ENCODE results near the gene ECE1. TPM values are rescaled to one million over a fixed set of nuclear protein-coding genes. Genes with fewer than 3 reads are reported as not detected.
"Not testable (repeated sequence)": the region's sequence is repeated elsewhere in the genome, so short reads cannot be mapped to it uniquely, and the experiment has no call there.

ECE1 gene
- total and polyA plus RNA-seq, 2 of the 8 experiments (the other 6 are each of a cell fraction or from before 2014, with no cell fraction given): 21.4 to 36.8 TPM

DNA sequence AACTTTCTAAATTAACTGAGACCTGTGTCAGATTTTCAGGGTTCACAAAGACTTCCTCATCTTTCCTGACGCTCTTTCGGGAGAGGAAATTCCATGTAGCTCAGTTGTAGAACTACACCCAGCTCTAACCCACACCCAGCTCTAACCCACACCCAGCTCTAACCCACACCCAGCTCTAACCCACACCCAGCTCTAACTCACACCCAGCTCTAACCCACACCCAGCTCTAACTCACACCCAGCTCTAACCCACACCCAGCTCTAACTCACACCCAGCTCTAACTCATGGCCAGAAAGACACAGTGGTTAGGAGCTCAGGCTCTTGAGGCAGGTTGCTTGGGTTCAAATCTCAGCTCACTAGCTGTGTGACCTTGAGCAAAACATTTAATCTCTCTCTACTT lies 99.5 kb downstream of the ECE1 start:
- H3K18ac ChIP-seq (ENCODE audit: extremely low read depth, low read length); H3K79me1 ChIP-seq (ENCODE audit: low read depth, low read length); H3K56ac ChIP-seq (replicated peaks; ENCODE audit: insufficient read length, low read depth, low read length); H2BK12ac ChIP-seq (ENCODE audit: low read depth, low read length); H2BK20ac ChIP-seq (ENCODE audit: low read length); H3K27ac ChIP-seq (ENCODE audit: low read depth, low read length); H4K91ac ChIP-seq (replicated peaks; ENCODE audit: insufficient read length, low read length); H2AK5ac ChIP-seq (ENCODE audit: low read depth, low read length); H3K4ac ChIP-seq (replicated peaks; ENCODE audit: insufficient read length, low read depth, low read length); H3K36me3 ChIP-seq (ENCODE audit: control insufficient read depth in 2 of 4, insufficient read depth in 4 of 4, low read length in 3 of 4); H4K20me1 ChIP-seq (replicated peaks in 1 of 2; ENCODE audit: control insufficient read depth in 1 of 2, insufficient read depth in 2 of 2, low read length in 2 of 2); H2BK15ac ChIP-seq (ENCODE audit: low read length); DNase-seq (ENCODE audit: low read depth in 1 of 2, low spot score in 2 of 2); H2AFZ ChIP-seq (ENCODE audit: low read length); H2BK120ac ChIP-seq (replicated peaks; ENCODE audit: low read depth, low read length); H4K8ac ChIP-seq (ENCODE audit: extremely low read depth, insufficient read depth, low read length); H4K5ac ChIP-seq (ENCODE audit: insufficient read length, low read depth, low read length); H3K23ac ChIP-seq (ENCODE audit: insufficient read length); H3K4me3 ChIP-seq (ENCODE audit: extremely low read depth in 1 of 4, insufficient read depth in 2 of 4, low read depth in 3 of 4, low read length in 4 of 4); H3K4me1 ChIP-seq (replicated peaks in 1 of 4; ENCODE audit: control insufficient read depth in 3 of 4, insufficient read depth in 4 of 4, low read length in 3 of 4); H3K9ac ChIP-seq (replicated peaks in 1 of 4; ENCODE audit: extremely low read depth in 1 of 4, low read depth in 3 of 4, low read length in 3 of 4); FAIRE-seq; POLR2A ChIA-PET (ENCODE audit: partially characterized antibody); H3K23me2 ChIP-seq (ENCODE audit: low read depth, low read length); H3K4me2 ChIP-seq (ENCODE audit: insufficient read depth in 1 of 2, low read depth in 2 of 2, low read length in 2 of 2); H3K14ac ChIP-seq (ENCODE audit: insufficient read length); H3K79me2 ChIP-seq (ENCODE audit: control insufficient read depth in 1 of 2, insufficient read depth in 2 of 2, low read length in 2 of 2); H2BK5ac ChIP-seq (ENCODE audit: low read depth, low read length); H3K9me3 ChIP-seq (ENCODE audit: insufficient read depth in 2 of 2, low read depth in 1 of 2, low read length in 1 of 2): not testable (repeated sequence)
- CTCF ChIA-PET (ENCODE audit: partially characterized antibody): interaction anchor here (0.7 to 1.6 kb wide), 5 partner anchors 8 to 202 kb away, joined by 3 to 5 read pairs (median 3); no protein-coding TSS in a partner anchor
- peaks cover 53 to 84% (median 75%) of the 10 kb centered on the region in 4 experiments for H3K27me3 ChIP-seq (replicated peaks in 1 of 4; ENCODE audit: control insufficient read depth in 3 of 4, extremely low read depth in 1 of 4, insufficient read depth in 3 of 4, low read length in 3 of 4)
- WGBS, 2 experiments (ENCODE audit: extremely low coverage in 1 of 2, insufficient coverage in 1 of 2, insufficient read length in 1 of 2, insufficient replicate concordance in 2 of 2, low coverage in 1 of 2, low lambda C conversion rate in 2 of 2, missing lambda C conversion rate in 1 of 2): 49% methylated on average over 2 of the region's 2 CpGs; no CpG with 5 or more reads in 1 of the 2 experiments
- TF ChIP-seq RXRA (IDR thresholded peaks at IDR 0.05; ENCODE audit: insufficient read depth, low read depth, low read length) (0 out of 2 replicates have a peak, but pooled peaks have one; percentile 51), RNF2 (IDR thresholded peaks at IDR 0.05; ENCODE audit: borderline replicate concordance, low read depth, low read length, missing control alignments, poor library complexity, severe bottlenecking) (peak; percentile 62), TCF12 (IDR thresholded peaks at IDR 0.05; ENCODE audit: low read depth, low read length) (peak; percentile 81; the same call in 1 of the 2 replicates), HDAC6 (IDR thresholded peaks at IDR 0.05; ENCODE audit: low read depth, low read length) (peak; percentile 77), ZNF274 (IDR thresholded peaks at IDR 0.05; ENCODE audit: borderline replicate concordance, extremely low read depth, low read length) (peak; percentile 73), POLR2AphosphoS5 (IDR thresholded peaks at IDR 0.05; ENCODE audit: low read depth, low read length) (peak; percentile 94)
